SK-N-MC (cell line): ENCODE measurements around the gene RASSF7.

Source experiments
- EZH2 ChIP-seq: fragments of 200-600 bp; sonication (generic); IDR thresholded peaks from one replicate; pipeline ENCODE4 v1.6.1; 2017; ENCODE audit warnings: antibody characterized with exemption
- FOXP2 ChIP-seq: optimal IDR thresholded peaks from 2 replicates; pipeline ENCODE3; 2011; ENCODE audit warnings: mild to moderate bottlenecking, moderate library complexity; ENCODE audit not compliant: insufficient read depth; ENCODE audit errors: extremely low read length, control extremely low read depth
- POLR2AphosphoS5 ChIP-seq: IDR thresholded peaks from 2 replicates; pipeline ENCODE4 v1.6.1; 2012; ENCODE audit warnings: mild to moderate bottlenecking, low read depth, low read length, borderline replicate concordance

DNA sequence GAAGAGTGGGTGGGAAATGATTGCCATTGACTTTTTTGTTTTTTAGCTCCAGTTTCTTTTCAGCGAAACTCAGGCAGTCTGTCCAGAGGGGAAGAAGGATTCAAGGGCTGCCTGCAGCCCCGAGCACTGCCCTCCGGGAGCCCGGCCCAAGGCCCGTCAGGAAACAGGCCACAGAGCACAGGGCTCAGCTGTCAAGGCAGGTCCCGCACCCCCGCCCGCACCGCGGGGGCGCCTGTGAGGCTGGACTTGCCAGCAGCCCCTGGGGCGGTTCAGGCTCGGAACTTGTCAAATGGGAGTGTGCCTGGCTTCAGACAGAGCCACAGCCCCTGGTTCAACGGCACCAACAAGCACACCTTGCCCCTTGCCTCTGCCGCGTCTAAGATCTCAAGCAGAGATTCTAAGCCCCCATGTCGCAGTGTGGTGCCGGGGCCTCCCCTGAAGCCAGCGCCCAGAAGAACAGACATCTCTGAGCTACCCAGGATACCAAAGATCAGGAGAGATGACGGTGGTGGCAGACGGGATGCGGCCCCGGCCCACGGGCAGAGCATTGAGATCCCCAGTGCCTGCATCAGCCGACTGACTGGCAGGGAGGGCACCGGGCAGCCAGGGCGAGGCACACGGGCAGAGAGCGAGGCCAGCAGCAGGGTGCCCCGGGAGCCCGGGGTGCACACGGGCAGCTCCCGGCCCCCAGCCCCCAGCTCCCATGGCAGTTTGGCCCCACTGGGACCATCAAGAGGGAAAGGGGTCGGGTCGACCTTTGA is 46.4 kb downstream of the RASSF7 start:
- TF ChIP-seq POLR2AphosphoS5: no peak
- TF ChIP-seq EZH2: no peak
- TF ChIP-seq FOXP2: no peak
